Esophagus squamous epithelium (tissue), 4 donors: ENCODE data around the gene SAP130.

Source experiments
- CTCF ChIP-seq, 6 experiments: fragments of 450-650 bp in 4 of 6; fragments of 200-600 bp in 2 of 6; sonication (generic) in 2 of 6; IDR thresholded peaks; one replicate each; pipeline ENCODE4 v1.5.1; 2016 to 2019; ENCODE audit warnings: antibody characterized with exemption in 6 of 6, mild to moderate bottlenecking in 4 of 6, moderate library complexity in 4 of 6
- POLR2A ChIP-seq, 4 donors: fragments of 450-650 bp; IDR thresholded peaks; one replicate each; pipeline ENCODE4 v1.6.1; 2017; ENCODE audit warnings: antibody characterized with exemption in 4 of 4, mild to moderate bottlenecking in 4 of 4, moderate library complexity in 3 of 4

GRCh38 chr2:127943186-127943585 is 84.7 kb downstream of the SAP130 start:
- TF ChIP-seq CTCF (IDR thresholded peaks at IDR 0.05): no peak
- no peak for TF ChIP-seq POLR2A (IDR thresholded peaks at IDR 0.05)
